ENCODE measurements around the gene CDH3.

DNA sequence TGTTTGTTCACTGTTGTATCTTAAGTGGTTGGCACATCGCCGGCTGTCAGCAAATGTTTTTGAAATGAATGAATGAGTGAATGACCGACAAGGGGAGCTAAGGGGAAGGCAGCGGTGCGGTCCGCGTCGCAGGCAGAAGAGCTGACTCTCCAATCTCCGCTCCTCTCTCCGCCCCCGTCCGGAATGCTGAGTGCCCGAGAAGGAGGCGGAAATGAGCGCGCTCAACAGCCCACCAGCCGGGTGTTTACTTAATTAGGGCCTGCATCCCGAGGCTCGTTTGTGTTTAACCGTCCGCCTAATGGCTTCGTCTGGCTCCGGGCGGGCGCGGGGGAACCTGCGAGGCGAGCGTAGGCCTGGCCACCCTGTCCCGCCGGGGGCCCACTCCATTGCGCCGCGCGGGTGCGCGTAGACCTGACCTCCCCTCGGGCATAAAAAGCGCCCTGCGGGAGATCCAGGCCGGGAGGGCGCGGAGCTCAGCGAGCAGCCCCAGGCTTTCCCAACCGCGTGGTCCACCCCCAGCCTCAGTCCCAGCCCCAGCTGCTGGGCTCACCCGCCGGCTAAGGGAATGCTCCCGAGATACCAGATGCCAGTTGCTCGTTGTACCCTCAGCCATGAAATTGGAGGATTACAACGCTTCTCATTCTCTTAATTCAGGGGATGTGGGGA is 2.5 kb upstream of the CDH3 start:
- no peak for TF ChIP-seq CTCF (optimal IDR thresholded peaks at IDR 0.05 in 1 of 3, IDR thresholded peaks at IDR 0.05 in 1 of 3, conservative IDR thresholded peaks at IDR 0.05 in 1 of 3; ENCODE audit: extremely low read depth in 1 of 3, insufficient read depth in 2 of 3, low read length in 3 of 3)
- no peak for TF ChIP-seq EZH2 (IDR thresholded peaks at IDR 0.05; ENCODE audit: low read length)

All from keratinocyte (primary cell).